GM23248 (cell line): ENCODE measurements around the gene GABBR2.

ENCODE experiments used
- EZH2 ChIP-seq: fragments of 200-600 bp; sonication (generic); IDR thresholded peaks from 2 replicates; pipeline ENCODE4 v1.6.1; 2018; ENCODE audit warnings: antibody characterized with exemption, mild to moderate bottlenecking; ENCODE audit not compliant: insufficient read depth, poor library complexity, severe bottlenecking
- EZH2phosphoT487 ChIP-seq: fragments of 200-600 bp; sonication (generic); IDR thresholded peaks from 2 replicates; pipeline ENCODE4 v1.6.1; 2018; ENCODE audit warnings: antibody characterized with exemption, moderate library complexity, mild to moderate bottlenecking, low read depth; ENCODE audit not compliant: insufficient read depth

- no peak for TF ChIP-seq EZH2
- TF ChIP-seq EZH2phosphoT487, result no peak
Observed at GRCh38 chr9:98687911-98688310, 20.8 kb downstream of the GABBR2 start.
